GM19035 (cell line): Measurements from ENCODE around the gene LRPAP1.

Experiments
- ATAC-seq: cut with Tn5 transposase; IDR thresholded peaks from one replicate; pipeline ENCODE4 v1.9.1; 2021; ENCODE audit not compliant: unreplicated experiment

LRPAP1 gene

GRCh38 chr4:3475041-3475712 lies 57.0 kb downstream of the LRPAP1 start:
- no peak for ATAC-seq

- ATAC-seq: no peak
Observed at GRCh38 chr4:3473996-3474765, 58.0 kb downstream of the LRPAP1 start.

GRCh38 chr4:3473181-3473950 lies 58.9 kb downstream of the LRPAP1 start:
- ATAC-seq: no peak

GRCh38 chr4:3472411-3473141 lies 59.6 kb downstream of the LRPAP1 start:
- ATAC-seq: no peak

DNA sequence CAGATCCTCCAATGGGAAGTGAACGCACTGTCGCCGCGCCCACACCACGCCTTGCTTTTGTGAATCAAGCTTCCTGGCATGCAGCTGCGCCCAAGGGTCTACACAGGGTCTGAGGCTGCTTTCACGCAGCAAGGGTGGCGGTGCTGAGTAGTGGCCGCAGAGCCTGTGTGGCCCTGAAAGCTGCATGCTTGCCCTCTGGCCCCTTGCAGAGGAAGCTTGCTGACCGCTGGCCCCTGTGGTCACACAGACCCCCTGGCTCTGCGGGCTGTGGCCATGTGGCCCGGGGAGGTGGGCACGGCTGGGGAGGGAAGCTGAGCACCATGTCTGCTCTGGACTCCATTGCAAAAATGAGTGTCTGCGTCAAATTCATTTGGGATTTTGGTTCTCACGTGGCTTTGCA lies 60.3 kb downstream of the LRPAP1 start:
- ATAC-seq: no peak

DNA sequence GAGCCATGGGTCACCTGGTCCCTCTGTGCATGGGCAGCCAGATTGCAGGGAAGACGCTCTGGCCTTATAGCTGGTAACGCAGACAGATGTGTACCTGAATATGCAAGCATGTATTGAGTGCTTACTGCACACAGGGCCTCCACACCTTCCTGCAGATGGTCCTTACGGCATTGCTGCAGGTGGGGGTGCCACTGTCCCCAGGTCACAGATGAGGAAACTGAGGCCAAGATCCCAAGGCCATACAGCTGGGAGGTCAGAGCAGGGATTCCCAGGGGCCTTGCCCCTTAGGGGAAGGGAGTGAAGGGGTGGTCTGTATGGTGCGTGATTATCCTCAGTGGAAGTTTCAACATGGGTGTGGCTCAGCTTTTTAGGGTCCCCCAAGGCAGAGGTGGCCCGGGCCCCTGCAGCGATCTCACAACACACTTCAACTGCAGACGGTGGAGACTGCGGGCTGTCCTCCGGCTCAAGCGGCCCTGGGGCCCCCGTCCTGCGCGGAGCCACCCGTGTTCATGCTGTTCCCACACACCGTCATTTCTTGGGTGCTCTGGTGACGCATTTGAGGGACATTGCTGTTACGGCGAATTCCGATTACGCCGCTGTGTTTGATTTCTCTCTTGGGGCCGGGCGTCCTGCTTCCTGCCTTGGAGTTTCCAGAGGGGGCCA lies 61.0 kb downstream of the LRPAP1 start:
- no peak for ATAC-seq

DNA sequence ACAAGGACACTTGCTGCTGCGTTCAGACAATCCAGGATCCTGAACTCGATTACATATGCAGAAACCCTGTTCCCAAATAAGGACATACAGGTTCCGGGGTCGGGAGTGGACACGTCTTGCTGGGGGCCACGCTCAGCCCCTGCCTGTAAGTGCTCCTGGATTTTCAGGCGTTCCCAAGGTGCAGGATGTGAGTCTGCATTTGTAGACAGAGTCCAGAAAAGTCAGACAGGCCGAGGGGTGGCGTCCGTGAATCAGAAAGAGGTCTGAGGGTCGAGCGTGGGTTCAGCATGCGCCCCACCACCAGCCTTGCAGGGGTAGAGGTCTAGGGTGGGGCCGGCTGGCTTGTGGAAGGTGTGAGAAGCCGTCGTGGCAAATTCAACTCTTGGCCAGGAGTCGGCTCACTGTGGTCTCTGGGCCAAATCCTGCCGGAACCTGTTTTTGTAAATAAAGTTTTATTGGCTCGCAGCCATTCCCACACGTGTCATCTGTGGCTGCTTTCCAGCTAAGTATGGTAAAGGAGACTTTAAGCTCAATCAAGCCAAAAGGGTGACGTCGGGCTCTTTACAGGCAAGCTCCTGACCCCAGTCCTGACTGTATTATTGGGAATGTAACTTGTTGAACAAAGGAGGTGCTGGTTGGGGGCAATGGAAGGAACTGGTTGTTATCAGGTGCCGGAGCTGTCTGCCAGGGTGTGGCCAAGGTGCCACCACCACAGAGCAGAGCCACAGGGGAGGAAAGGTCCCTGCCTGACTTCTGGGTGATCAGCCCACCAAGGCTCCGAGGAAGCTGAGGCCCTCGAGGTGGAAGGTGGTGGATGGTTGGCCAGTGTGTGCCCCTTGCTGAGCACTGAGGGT lies 61.8 kb downstream of the LRPAP1 start:
- no peak for ATAC-seq

DNA sequence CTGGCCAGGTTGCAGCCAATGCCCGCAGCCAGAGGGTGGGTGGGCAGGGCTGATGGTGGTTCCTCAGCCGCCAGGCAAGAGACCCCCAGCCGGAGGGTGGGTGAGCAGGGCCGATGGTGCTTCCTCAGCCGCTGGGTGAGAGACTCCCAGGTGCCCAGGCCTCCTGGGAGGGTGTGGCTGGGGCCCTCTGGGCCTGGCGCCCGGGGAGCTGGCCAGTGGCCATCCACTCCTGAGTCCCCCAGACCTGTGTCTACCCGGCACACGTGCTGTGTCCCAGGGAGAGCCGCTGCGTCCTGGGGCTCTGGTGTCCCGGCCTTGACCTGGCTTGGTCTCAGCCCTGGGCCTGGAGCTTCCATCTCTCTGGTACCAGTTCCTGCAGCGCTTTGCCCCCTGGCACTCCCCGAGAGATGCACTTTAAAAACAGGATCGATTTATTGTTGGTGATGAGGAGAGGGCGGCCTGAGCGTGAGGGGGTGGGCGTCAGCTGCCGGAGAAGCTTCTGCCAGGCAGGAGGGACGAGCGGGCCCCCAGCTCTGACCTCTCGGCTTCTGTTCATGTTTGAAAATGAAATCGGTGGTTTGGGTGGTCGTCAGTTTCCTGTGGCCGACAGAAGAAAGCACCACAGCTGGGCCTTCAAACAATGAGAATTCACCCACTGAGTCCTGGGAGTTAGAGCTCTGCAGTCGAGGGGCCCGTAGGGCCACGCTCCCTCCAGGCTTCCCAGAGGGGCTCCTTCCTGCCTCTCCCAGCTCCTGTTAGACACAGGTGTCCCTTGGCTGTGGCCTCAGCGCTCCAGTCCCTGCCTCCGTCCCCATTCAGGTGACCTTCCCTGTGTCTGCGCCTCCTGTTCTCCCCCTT lies 62.6 kb downstream of the LRPAP1 start:
- ATAC-seq: no peak

DNA sequence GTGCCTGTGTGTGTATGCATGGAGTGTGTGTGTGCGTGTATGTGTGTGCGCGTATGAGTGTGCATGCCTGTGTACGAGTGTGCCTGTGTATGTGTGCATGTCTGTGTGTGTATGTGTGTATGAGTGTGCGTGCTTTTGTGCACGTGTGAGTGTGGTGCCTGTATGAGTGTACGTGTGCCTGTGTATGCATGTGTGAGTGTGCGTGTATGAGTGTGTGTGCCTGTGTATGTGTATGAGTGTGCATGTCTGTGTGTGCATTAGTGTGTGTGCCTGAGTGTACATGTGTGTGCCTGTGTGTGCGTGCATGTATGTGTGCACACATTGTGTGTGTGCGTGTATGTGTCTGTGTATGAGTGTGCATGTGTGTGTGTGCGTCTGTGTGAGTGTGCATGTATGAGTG lies 63.4 kb downstream of the LRPAP1 start:
- ATAC-seq: no peak

- ATAC-seq: no peak
Observed at GRCh38 chr4:3468154-3468553, 64.1 kb downstream of the LRPAP1 start.

- ATAC-seq: no peak
Observed at GRCh38 chr4:3467601-3468031, 64.6 kb downstream of the LRPAP1 start.

- no peak for ATAC-seq
Observed at GRCh38 chr4:3466691-3467600, 65.3 kb downstream of the LRPAP1 start.

GRCh38 chr4:3465698-3466671 lies 66.2 kb downstream of the LRPAP1 start:
- no peak for ATAC-seq

GRCh38 chr4:3464911-3465697 lies 67.1 kb downstream of the LRPAP1 start:
- no peak for ATAC-seq

GRCh38 chr4:3464349-3464905 lies 67.8 kb downstream of the LRPAP1 start:
- ATAC-seq: no peak
